ENCODE measurements around the gene TMEM132E.

DNA sequence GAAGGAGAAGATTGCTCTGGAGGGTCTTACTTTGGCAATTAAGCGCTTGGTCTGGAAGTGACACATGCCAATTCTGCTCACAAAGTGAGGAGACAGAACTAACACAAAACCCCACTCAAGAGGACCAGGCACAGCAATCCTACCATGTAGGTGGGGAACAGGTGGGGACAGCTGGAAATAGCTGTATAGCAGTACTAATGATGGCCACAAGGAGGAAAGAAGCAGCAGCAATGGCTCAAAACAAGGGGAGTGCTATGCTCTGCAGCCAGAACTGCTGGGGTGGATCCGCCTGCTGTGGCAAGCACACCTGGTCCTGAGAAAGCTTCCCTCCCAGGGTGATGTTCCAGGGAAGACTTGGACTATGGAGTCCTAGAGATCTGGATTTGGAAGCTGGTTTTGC, 17.0 kb upstream of the TMEM132E start:
- TF ChIP-seq, protein P1, sequence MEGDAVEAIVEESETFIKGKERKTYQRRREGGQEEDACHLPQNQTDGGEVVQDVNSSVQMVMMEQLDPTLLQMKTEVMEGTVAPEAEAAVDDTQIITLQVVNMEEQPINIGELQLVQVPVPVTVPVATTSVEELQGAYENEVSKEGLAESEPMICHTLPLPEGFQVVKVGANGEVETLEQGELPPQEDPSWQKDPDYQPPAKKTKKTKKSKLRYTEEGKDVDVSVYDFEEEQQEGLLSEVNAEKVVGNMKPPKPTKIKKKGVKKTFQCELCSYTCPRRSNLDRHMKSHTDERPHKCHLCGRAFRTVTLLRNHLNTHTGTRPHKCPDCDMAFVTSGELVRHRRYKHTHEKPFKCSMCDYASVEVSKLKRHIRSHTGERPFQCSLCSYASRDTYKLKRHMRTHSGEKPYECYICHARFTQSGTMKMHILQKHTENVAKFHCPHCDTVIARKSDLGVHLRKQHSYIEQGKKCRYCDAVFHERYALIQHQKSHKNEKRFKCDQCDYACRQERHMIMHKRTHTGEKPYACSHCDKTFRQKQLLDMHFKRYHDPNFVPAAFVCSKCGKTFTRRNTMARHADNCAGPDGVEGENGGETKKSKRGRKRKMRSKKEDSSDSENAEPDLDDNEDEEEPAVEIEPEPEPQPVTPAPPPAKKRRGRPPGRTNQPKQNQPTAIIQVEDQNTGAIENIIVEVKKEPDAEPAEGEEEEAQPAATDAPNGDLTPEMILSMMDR (IDR thresholded peaks at IDR 0.05; ENCODE audit: low read length) = peak; percentile 31; the same call in 1 of the 2 replicates
- TF ChIP-seq EZH2 (IDR thresholded peaks at IDR 0.05; ENCODE audit: borderline replicate concordance, low read length) = no peak
